Activated T-cell treated with anti-CD3 and anti-CD28 coated beads, Interleukin-2, amount 50 U/mL, for 72 hours (primary cell): ENCODE measurements around the gene SDF4. TPM values are rescaled to one million over a fixed set of nuclear protein-coding genes. Genes with fewer than 3 reads are reported as not detected.
A peak's percentile ranks its signal among the peaks of the same experiment; 100 is the strongest.

Experiments used
- ATAC-seq, 2 donors: fragments of 150-1000 bp; cut with Tn5 transposase; replicated peaks in 1 of 2; 2 replicates each; pipeline ENCODE4 v1.10.0; 2021; ENCODE audit warnings: moderate library complexity in 2 of 2, mild to moderate bottlenecking in 1 of 2
- DNase-seq, 2 donors: peaks; one replicate each; pipeline ENCODE4 v3.0.0; 2021 to 2022; ENCODE audit warnings: mixed read lengths in 1 of 2
- H3K27ac Mint-ChIP-seq: one replicate; pipeline ENCODE4 v1.8.0; 2022; ENCODE audit warnings: mild to moderate bottlenecking, moderate library complexity, mixed read lengths
- H3K27me3 Mint-ChIP-seq: one replicate; pipeline ENCODE4 v1.8.0; 2022; ENCODE audit warnings: low read depth, mixed read lengths
- H3K36me3 Mint-ChIP-seq, 2 donors: one replicate each; pipeline ENCODE4 v1.8.0; 2022; ENCODE audit warnings: mixed read lengths in 2 of 2, mild to moderate bottlenecking in 1 of 2; ENCODE audit not compliant: insufficient read depth in 2 of 2
- H3K4me1 Mint-ChIP-seq: one replicate; pipeline ENCODE4 v1.8.0; 2022; ENCODE audit warnings: low read depth, mixed read lengths
- H3K4me3 Mint-ChIP-seq, 2 donors: one replicate each; pipeline ENCODE4 v1.8.0; 2022; ENCODE audit warnings: mild to moderate bottlenecking in 2 of 2, mixed read lengths in 2 of 2, moderate library complexity in 2 of 2
- H3K9me3 Mint-ChIP-seq, 2 donors: one replicate each; pipeline ENCODE4 v1.8.0; 2022; ENCODE audit warnings: mixed read lengths in 2 of 2
- total RNA-seq, 2 donors: library from RNA; stranded (reverse); gene quantifications; one replicate each; pipeline ENCODE4 v1.2.3, GENCODE V29; 2022

Gene SDF4
- total RNA-seq, 2 donors from 2014 or later = 188 to 348 TPM

DNA sequence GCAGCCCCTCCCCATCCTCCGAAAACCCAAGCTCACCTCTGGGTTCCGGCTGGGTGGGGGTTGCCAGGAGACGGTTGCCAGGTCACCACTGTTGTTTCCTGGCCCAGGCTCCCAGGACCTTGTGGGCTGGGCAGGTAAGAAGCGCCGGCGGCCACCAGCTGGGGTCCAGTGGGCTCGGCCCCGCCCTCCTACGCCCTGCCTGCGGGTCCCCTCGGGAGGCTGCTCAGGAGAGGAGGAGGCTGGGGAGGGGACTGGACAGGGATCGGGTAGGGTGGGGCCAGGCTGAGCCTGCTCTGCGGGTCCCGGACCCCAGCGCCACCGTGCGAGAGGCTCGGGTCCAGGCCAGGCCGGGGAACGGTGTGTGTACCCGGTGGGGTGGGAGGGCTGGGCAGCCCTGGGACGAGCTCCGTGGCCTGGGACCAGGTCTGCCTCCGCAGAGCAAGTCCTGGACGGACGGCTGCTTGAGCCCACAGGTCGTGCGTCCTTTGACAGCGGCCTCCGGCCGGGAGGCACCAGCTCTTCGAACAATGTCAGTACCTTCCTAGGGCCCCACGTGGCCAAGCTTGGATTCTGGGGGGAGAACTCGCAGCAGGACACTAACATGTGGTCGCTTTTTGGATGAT is 57.9 kb downstream of the SDF4 start, which contains the start of gene TTLL10:
TSS of gene TTLL10 (plus strand) at position 88 of the 623 bp plus-strand sequence. CDS start 5,336 bp downstream, outside the sequence.
- Mint-ChIP-seq H3K4me1 (peaks cover 17% of the 10 kb centered on the region), H3K36me3 (no peaks in the 10 kb centered on the region), H3K27ac (no peak within 1 kb of the TSS), H3K9me3 (no peaks in the 10 kb centered on the region), H3K4me3 (peak within 1 kb of the TSS in 1 of 2 donors; percentile 31), H3K27me3 (peaks cover 14% of the 10 kb centered on the region)
- DNase-seq = peak in 1 of 2 donors; percentile 38
- ATAC-seq = peak; percentile 20 to 68

DNA sequence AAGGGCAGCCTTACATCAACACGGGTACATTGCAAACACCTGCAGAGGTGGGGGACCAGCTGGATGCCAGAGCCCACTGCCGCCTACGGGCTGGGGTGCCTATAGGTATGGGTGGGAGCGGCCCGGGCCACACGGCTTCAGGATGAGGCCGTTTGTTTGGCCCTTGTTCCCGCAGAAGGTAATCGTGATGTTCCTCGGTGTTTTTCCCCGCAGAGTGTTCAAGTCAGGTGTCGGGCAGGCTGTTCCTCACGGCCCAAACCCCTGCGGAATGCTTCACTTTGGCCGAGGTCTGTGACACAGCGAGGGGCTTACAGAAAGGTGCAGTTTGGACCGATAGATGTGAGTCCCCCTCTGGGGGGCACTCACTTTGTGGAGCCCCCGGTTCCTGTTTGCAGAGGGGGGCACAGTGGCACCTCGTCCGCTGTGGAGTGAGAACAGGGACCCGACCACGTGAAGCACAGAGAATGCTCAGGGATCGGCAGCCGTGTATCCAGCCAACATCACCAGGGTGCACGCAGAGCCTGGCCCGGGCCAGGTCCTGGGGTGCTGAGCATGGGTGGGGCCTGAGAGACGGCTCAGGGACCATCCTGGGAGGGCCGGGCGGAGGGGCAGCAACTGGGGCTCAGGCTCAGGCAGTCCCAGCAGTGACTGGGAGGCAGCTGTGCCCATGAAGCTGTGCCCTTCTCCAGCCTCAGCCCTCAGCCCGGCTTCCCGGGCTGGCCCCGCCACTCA is 58.6 kb downstream of the SDF4 start:
- no peaks in the 10 kb centered on the region for H3K36me3 Mint-ChIP-seq
- no peak overlapping the region for H3K27ac Mint-ChIP-seq
- peak in 1 of 2 donors; percentile 30 for ATAC-seq
- peak overlapping the region in 1 of 2 donors; percentile 31 for H3K4me3 Mint-ChIP-seq
- no peaks in the 10 kb centered on the region for H3K9me3 Mint-ChIP-seq
- H3K27me3 Mint-ChIP-seq = peaks cover 14% of the 10 kb centered on the region
- peaks cover 17% of the 10 kb centered on the region for H3K4me1 Mint-ChIP-seq
- DNase-seq = no peak

DNA sequence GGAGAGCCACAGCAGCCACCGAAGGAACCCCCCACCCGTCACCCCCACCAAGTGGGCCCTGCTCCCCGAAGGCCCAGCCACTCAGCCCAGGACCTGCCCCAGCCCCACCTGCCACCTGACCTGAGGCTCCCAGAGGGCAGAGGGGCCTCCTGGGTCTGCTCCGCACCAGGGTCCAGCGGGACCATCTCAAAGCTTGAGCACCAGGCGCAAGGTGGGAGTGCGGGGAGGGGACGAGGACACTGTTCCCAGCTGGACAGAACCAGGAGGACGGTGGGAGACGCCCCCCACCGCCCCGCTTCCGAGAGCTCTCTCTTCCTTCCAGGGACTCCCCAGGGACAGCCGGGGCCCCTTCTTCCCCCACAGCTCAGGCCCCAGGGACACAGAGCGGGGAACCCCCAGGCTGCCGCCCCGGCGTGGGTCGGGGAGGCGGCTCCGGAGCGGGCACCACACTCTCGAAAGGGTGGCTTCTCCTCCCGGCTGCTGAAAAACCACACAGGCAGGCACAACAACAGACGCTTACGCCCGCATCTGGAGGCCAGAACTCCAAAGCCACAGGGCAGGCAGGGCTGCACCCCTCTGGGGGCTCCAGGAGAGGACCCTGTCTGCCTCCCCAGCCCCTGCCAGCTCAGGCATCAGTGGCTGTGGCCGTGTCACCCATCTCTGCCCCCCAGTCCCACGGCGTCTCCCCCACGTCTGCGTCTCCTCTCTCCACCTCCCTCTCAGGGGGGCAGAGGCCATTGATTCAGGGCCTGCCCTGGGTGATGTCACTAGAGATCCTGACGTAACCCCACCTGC is 60.1 kb downstream of the SDF4 start:
- DNase-seq (peak; percentile 14 to 34), ATAC-seq (peak; percentile 44 to 67)
- Mint-ChIP-seq H3K36me3 (no peaks in the 10 kb centered on the region), H3K27ac (no peak overlapping the region), H3K4me3 (peak overlapping the region; percentile 2 to 75), H3K4me1 (peaks cover 17% of the 10 kb centered on the region), H3K27me3 (peaks cover 9% of the 10 kb centered on the region), H3K9me3 (no peaks in the 10 kb centered on the region)

DNA sequence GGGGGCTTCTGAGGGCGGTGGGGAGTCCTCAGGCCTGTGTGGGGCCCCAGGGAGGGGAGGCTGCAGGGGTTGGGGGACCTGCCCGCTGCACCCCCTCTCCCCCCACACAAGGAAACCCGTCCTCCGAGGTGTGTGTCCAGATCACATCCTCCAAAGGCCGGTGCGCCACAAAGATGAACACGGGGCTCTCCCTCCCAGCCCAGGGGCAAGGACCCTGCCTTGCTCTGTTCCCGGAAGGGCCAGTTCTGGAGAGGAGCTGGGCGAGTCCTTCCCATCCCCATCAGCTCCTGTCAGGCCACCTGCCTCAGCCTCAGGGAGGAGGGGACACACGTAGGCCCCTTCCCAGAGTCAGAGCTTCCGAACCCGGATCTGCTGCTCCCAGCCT is 60.6 kb downstream of the SDF4 start:
- H3K27me3 Mint-ChIP-seq = peaks cover 6% of the 10 kb centered on the region
- H3K9me3 Mint-ChIP-seq = no peaks in the 10 kb centered on the region
- H3K4me1 Mint-ChIP-seq = peaks cover 17% of the 10 kb centered on the region
- H3K27ac Mint-ChIP-seq = no peak overlapping the region
- DNase-seq (no peak), ATAC-seq (no peak)
- H3K36me3 Mint-ChIP-seq = no peaks in the 10 kb centered on the region
- peak overlapping the region in 1 of 2 donors; percentile 46 for H3K4me3 Mint-ChIP-seq

DNA sequence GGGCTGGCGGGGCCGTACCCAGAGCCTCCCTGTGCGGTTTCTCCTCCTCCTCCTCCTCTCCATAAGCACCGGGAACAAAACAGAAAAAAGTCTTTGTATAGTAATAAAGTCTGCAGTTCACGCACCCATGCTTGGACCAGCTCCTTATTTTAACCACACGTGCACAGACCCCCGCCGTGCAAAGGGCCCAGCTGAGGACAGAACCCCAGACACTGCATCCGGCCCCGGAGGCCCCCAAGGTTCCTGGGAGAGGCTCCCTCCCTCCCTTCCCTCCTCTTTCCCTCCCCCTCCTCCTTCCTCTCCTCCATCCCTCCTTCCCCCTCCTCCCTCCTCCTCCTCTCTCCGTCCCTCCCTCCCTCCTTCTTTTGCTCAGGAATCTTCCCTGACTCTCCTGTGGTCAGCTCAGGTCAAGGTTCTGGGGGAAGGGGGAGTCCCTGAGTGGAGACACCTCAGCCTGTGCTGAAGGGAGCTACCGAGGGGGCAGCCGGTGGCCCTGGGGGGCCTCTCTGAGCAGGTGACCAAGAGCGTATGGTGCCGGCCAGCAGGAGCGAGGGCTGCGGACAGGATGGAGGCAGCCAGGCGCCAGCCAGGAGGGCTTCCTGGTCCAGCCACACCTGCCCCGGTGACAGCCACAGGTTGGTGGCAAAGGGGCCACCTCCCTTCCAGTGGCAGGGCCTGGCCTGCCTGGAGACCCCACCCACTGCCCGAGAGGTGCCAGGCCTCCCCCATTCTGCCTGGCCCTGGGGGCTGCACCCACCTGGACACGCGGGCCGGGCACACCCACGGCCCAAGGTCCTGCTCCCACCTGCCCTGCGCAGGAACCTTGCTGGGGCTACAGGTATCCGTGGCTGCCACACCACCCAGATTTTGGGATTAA is 61.3 kb downstream of the SDF4 start:
- DNase-seq (no peak), ATAC-seq (no peak)
- H3K9me3 Mint-ChIP-seq = no peaks in the 10 kb centered on the region
- H3K4me1 Mint-ChIP-seq = peaks cover 17% of the 10 kb centered on the region
- no peak overlapping the region for H3K27ac Mint-ChIP-seq
- H3K4me3 Mint-ChIP-seq = peak overlapping the region in 1 of 2 donors; percentile 12
- no peaks in the 10 kb centered on the region for H3K36me3 Mint-ChIP-seq
- peaks cover 6% of the 10 kb centered on the region for H3K27me3 Mint-ChIP-seq

DNA sequence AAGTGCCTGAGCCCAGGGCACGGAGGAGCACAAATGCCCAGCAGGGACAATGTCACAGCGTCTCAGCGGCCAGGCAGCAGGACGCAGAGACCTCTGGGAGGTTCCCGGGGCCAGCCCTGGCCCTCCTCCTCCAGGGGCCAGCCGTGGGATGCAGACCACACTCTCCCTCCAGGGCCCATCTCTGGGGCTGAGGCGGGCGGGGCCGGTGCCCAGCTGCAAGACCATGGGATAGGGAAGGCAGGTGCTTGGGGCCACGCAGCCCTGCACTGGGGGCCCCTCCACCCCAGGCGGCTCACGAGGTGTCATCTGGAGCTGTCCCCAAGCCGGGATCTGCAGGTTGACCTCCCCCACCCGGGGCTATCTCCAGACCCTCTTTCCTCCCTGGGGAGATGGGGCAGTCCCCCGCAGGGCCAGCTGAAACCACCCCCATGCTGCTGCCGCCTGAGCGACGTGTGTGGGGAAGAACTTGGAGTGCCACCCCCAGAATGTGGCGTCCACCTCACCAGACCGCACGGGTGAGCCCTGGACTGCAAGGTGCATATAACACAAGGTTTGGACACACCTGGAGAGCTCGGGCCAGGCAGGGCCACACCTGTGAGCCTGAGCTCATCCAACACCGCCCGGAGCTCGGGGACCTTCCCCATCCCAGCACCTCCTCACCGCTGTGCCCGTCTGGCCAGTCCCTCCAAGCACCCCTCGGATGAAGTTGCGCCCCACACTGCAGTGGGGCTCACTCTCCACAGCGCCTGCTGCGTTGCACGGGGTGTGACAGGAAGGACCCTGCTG is 62.2 kb downstream of the SDF4 start:
- peaks cover 15% of the 10 kb centered on the region for H3K4me1 Mint-ChIP-seq
- DNase-seq = no peak
- no peak overlapping the region for H3K27ac Mint-ChIP-seq
- no peaks in the 10 kb centered on the region for H3K9me3 Mint-ChIP-seq
- H3K36me3 Mint-ChIP-seq = no peaks in the 10 kb centered on the region
- H3K4me3 Mint-ChIP-seq = no peak overlapping the region
- H3K27me3 Mint-ChIP-seq = peaks cover 6% of the 10 kb centered on the region
- ATAC-seq = no peak

DNA sequence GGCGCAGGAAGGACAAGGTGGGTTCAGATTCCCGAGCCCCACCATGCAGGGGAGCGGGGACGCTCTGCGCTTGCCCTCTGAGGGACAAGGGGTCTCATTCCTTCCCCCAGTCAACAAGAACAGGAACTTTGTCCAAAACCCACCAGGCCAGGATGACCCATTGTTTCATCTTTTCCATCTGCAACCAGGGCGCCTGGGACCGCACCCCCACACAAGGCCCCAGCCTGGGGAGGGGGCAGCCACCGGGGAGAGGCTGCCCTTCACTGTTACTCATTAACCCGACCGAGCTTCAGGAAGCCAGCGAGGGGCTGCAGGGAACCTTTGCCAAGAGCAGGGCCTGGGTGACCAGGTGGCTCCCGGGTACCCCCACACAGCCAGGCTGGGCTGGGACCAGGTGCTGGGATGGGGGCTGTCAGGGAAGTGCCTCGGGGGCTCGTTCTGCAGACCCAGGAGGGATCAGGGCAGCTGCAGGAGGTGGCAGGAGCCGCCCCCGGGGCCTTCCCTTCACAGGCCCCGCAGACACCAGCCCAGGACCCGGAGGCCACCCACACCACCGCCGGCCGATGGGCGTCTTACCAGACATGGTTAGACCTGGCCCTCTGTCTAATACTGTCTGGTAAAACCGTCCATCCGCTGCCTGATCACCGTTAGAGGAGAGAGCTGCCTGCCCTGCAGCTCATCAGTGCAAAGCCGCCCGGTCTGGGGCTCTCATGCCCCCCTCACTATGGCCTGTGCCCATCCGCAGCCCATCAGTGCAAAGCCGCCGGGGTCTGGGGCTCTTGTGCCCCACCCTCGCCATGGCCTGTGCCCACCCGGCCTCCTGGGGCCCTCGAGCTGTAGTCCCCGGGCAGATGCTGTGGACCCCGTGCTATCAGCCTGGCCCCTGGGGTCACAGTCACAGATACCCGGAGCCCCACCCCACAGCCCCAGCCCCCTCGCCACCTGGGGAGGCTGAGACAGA is 63.1 kb downstream of the SDF4 start:
- no peak for DNase-seq

DNA sequence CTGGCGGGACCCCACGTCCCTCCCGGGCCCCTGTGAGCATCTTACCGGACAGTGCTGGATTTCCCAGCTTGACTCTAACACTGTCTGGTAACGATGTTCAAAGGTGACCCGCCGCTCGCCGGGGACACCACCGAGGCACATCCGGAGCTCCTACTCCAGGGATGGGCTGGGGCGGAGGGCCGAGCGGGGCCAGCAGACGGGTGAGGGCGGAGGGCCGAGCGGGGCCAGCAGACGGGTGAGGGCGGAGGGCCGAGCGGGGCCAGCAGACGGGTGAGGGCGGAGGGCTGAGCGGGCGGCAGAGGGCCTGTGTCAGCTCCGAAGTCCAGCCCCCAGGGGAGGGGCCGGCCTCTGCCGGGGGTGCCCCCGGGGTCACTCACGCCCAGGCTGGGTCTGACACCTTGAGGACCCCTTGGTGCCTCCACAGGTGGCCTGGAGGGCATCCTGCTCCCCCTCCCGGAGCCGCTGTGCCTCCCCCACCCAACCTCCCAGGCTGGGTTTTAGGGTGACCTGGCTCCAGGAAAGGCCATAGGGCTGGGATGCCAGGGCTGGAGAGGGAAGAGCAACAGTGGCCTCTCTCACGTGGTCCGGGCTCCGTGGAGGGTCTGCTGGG is 63.9 kb downstream of the SDF4 start:
- peaks cover 6% of the 10 kb centered on the region for H3K27me3 Mint-ChIP-seq
- H3K9me3 Mint-ChIP-seq = no peaks in the 10 kb centered on the region
- peaks cover 12% of the 10 kb centered on the region for H3K4me1 Mint-ChIP-seq
- ATAC-seq (no peak), DNase-seq (no peak)
- H3K27ac Mint-ChIP-seq = no peak overlapping the region
- H3K36me3 Mint-ChIP-seq = no peaks in the 10 kb centered on the region
- no peak overlapping the region for H3K4me3 Mint-ChIP-seq

More for the DNA sequence above, 63.1 kb downstream of the SDF4 start:
- Mint-ChIP-seq H3K4me3 (no peak overlapping the region), H3K36me3 (no peaks in the 10 kb centered on the region), H3K27me3 (peaks cover 6% of the 10 kb centered on the region), H3K9me3 (no peaks in the 10 kb centered on the region), H3K27ac (no peak overlapping the region), H3K4me1 (peaks cover 12% of the 10 kb centered on the region)
- ATAC-seq = no peak

DNA sequence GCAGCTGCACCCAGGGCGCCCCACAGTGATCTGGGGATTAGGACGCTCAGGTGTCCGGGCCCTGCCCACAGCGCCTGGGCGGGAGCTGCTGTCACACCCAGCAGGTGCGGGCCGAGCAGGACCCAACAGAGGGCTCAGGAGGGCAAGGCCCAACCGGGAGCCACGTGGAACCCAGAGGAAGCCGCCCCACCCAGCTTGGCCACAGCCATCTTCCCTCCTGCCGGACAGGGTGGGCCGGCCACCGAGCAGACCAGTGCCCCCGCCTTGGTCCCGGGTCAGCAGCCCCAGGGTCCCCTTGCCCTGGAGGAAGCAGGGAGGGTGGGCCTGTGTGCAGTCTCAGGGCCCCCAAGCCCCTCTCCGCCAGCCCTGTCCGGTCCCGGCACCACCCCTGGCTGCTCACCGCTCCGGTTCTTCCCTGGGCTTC is 64.4 kb downstream of the SDF4 start:
- no peak overlapping the region for H3K27ac Mint-ChIP-seq
- H3K4me1 Mint-ChIP-seq = peaks cover 11% of the 10 kb centered on the region
- H3K36me3 Mint-ChIP-seq = no peaks in the 10 kb centered on the region
- no peak overlapping the region for H3K4me3 Mint-ChIP-seq
- ATAC-seq (no peak), DNase-seq (no peak)
- H3K27me3 Mint-ChIP-seq = peaks cover 6% of the 10 kb centered on the region
- H3K9me3 Mint-ChIP-seq = no peaks in the 10 kb centered on the region
